HG02588 (cell line): ENCODE results near the gene CXCL3.

Experiments
- ATAC-seq: cut with Tn5 transposase; IDR thresholded peaks from one replicate; pipeline ENCODE4 v1.9.1; 2021; ENCODE audit warnings: mild to moderate bottlenecking, moderate library complexity; ENCODE audit not compliant: unreplicated experiment

Gene CXCL3

GRCh38 chr4:74056114-74056857 lies 17.8 kb upstream of the CXCL3 start:
- ATAC-seq, result no peak

DNA sequence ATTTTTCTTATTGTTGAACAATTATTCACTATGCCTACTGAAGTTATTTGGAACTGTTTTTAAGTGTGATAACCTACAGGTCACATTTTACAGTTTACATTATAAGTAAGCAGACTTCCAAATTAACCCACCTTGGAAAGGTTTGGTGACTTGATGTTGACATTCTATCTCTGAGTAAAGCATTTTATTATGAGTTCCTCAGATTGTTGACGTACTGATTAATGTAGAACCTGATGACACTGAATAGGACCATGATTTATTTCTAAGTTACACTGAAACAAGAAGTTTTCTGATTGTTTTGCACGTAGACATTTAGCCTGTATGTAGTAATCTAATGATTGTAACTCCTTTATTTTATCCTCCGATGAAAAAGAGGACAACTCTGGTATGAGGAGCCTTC lies 17.0 kb upstream of the CXCL3 start:
- ATAC-seq, result no peak

GRCh38 chr4:74055096-74055495 lies 16.6 kb upstream of the CXCL3 start:
- ATAC-seq, result no peak

DNA sequence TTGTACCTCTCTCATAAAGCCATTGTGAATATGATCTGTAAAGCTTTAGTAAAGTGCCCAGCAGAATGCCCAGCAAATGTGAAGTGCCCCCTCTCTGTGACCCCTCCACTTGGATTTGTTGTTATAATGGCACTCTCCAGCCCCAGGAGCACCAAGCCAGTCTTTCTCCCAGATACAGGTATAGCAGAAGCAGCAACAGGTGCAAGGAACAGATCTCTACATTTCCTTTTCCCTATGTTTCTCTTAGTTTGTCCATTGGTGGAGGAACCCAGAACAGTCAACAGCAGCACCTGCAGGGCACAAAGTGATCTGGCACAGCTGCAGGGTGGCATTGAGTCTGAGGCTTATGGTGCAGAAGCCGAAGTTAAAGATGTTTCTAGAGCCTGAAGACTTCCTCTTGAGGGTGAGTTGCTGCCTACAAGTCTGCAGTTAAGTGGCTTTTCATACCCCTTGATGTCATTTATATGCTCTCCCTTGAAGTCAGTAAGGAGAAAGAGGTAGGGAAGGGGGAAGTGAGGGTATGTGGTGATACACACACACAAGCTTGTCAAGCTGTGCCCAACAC lies 16.1 kb upstream of the CXCL3 start:
- no peak for ATAC-seq

DNA sequence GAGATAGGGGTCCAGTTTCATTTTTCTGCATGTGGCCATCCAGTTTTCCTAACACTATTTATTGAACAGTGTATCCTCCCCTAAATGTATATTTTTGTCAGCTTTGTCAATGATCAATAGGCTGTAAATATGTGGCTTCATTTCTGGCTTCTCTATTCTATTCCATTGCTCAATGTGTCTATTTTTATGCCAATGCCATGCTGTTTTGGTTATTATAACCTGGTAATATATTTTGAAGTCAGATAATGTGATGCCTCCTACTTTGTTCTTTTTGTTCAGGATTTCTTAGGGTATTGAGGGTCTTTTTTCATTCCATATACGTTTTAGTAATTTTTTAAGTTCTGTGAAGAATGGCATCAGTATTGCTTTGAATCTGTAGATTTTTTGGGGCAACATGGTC lies 8.7 kb upstream of the CXCL3 start:
- no peak for ATAC-seq

GRCh38 chr4:74045772-74046171 lies 7.3 kb upstream of the CXCL3 start:
- no peak for ATAC-seq

GRCh38 chr4:74045247-74045646 lies 6.8 kb upstream of the CXCL3 start:
- ATAC-seq, result no peak

DNA sequence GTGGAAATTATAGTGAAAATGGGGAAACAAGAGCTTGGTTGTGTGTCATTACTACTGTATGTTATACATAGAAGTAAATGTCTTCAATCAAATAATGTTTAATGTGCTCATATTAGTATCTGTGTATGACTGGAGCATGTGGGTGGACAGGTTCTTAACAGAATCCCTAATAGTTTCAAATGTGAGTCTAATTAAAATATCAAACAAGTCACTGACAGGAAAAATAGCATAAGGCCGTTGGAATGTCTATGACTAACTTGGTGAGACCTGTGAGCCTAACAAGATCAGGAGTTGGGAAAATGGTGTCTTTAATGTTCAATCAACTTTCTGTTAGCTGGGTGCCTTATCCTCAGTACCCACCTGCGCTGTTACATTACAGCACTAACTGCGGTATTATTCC lies 6.2 kb upstream of the CXCL3 start:
- ATAC-seq, result no peak

- ATAC-seq, result no peak
These were observed 4.2 kb upstream of the CXCL3 start for GRCh38 chr4:74042681-74043080.

DNA sequence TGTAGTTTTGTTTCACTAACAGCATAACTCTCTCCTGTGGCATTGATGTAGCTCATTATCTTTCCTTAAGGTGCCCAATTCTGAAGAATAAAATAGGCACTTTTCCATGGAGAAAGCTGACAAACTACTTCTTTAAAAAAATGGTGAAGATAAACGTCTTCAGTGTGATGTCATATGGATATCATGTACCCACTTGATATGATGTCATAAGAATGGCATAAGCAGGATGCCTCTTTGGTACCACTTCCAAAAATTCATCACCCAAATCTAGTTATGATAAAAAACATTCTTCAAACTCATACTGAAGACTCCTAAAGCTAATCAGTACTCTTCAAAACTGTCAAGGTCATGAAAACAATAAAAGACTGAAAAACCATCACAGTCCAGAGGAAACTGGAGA lies 2.9 kb upstream of the CXCL3 start:
- ATAC-seq, result no peak

DNA sequence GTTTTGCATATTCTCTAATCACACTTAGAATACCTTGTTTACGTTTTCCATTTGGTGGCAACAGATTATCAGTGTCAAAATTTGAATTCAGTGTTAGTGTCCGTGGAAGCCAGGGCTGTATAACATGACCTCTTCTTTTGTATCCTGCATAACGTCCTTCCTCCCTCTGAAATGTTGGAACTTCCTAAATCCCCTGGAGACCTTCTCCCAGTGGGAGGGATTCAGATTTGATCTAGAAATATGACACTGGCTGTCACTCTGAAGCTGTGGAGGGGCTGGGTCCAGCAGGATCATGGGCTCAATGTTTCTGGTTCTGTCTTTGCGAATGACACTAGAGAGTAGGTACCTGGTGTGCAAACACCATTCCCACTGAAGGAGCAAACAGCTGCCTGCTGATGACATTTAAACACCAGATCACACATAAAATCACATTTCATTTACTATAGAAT lies 850 bp upstream of the CXCL3 start:
- no peak for ATAC-seq

DNA sequence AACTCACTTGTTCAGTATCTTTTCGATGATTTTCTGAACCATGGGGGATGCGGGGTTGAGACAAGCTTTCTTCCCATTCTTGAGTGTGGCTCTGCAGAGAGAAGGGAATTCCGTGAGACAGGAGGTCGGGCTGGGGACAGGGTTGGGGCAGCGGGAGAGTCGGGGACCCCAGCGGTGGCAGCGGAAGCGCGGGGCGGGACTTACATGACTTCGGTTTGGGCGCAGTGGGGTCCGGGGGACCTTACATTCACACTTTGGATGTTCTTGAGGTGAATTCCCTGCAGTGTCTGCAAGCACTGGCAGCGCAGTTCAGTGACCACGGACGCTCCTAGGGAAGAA lies 434 bp downstream of the CXCL3 start:
- ATAC-seq, result no peak

GRCh38 chr4:74037076-74037955 lies 1.2 kb downstream of the CXCL3 start:
- no peak for ATAC-seq

- ATAC-seq, result no peak
These were observed 4.8 kb downstream of the CXCL3 start for GRCh38 chr4:74033739-74034138.

DNA sequence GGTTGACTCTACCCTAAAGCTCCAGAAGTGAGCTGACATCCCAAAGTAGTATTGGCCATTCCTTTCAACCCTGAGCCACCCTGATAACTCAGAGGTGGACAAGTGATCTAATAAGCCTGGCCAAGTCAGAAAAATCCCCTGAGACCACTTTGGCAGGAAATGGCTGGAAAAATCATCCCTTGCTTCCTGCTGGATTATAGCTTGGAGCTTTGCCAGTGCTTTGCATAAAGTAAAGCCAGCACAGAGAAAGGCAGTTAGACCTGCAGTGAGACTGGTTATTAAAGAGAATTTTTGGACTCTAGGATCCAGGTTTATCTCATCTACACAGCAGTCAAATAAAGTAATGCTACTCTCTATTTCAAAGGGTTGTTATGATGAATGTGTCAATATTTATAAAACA lies 6.4 kb downstream of the CXCL3 start:
- no peak for ATAC-seq

DNA sequence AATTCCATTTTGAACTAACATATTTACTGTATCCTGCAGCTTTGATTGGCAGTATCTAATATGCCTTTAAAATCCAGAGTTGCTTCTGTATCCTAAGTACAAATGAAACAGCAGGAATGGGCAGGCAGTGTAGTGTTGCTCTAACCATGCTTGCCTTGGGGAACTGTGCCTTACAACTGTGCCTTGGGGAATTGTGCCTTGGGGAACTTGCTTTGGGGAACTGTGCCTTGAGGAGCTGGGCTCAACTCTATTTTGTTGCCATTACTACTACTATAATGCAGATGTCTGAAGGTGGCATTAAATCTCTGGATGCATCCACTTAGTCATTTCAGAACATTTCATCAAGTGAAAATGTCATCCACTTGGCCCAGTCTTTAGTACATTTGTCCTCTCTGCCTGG lies 6.9 kb downstream of the CXCL3 start:
- ATAC-seq, result no peak

DNA sequence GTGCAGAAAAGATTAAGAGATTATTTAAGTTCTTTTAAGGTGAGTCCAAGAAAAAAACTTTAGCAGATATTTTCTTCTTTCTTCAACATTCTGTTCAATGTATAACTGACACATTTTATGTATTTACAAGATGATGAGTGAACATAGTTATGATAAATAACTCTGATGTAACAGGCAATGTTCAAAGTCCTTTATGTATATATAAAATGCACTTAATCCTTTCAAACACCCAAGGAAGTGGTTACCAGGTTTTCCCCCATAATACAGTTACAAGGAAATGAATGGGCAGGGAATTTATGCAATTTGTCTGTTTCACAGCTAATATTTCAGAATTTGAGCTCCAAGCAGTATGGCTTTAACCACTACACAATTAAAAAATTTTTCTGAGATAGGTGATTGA lies 8.2 kb downstream of the CXCL3 start:
- no peak for ATAC-seq

- ATAC-seq, result no peak
These were observed 10.0 kb downstream of the CXCL3 start for GRCh38 chr4:74028504-74028903.

DNA sequence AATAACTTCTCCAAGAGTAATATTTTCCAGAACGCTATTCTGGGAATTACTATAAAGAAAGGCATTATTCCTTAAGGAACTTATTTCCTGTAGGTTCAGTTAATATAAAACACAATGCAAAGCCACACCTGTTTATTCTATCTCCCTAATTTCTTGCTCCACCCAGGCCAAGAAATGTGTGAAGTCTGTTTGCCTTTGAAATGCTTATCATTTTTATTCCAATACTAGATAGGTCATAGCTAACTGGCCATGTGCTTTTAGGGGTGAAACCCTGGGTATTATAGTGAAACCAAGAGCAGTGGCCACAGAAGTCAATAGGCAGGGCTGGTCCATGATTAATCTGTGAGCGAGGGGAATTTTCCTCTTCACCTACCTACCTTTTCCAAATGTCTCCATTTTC lies 14.8 kb downstream of the CXCL3 start:
- no peak for ATAC-seq

- no peak for ATAC-seq
These were observed 16.9 kb downstream of the CXCL3 start for GRCh38 chr4:74021601-74022000.

DNA sequence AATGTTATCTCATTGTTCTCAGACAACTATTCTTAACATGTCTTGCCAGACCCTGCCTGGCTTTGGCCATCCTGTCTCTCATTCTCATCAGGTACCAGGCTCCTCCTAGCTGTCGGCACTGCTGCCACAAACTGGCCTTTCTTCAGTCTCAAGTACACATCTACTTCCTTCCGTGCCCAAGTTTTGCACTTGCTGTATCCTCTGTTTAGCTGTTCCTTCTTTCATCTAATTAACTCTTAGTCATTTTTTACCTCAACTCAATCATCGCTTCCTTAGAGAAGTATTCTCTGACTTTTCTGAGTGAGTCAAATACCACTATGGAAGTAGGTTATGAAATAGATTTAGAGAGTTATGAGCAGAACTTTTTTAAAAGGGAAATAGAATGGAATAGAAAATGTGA lies 19.7 kb downstream of the CXCL3 start:
- no peak for ATAC-seq

- ATAC-seq, result no peak
These were observed 20.4 kb downstream of the CXCL3 start for GRCh38 chr4:74018116-74018515.
